HG02678 (cell line): ENCODE results near the gene INF2.

Source experiments
- ATAC-seq: cut with Tn5 transposase; IDR thresholded peaks from one replicate; pipeline ENCODE4 v1.9.1; 2021; ENCODE audit warnings: mild to moderate bottlenecking, moderate library complexity; ENCODE audit not compliant: unreplicated experiment

The INF2 gene

GRCh38 chr14:104767634-104767918 is 78.2 kb downstream of the INF2 start:
- no peak for ATAC-seq

- ATAC-seq, result peak; percentile 73
Measured at GRCh38 chr14:104768437-104769323, 79.3 kb downstream of the INF2 start.

- no peak for ATAC-seq
Measured at GRCh38 chr14:104769324-104770071, 80.1 kb downstream of the INF2 start.

GRCh38 chr14:104770072-104770579 is 80.7 kb downstream of the INF2 start:
- ATAC-seq, result no peak

- ATAC-seq, result no peak
Measured at GRCh38 chr14:104770851-104771272, 81.4 kb downstream of the INF2 start.

- no peak for ATAC-seq
Measured at GRCh38 chr14:104771374-104771773, 82.0 kb downstream of the INF2 start.
